ENCODE data around the gene RAB25.
"Not testable (repeated sequence)": the region's sequence is repeated elsewhere in the genome, so short reads cannot be mapped to it uniquely, and the experiment has no call there.

Gene RAB25

DNA sequence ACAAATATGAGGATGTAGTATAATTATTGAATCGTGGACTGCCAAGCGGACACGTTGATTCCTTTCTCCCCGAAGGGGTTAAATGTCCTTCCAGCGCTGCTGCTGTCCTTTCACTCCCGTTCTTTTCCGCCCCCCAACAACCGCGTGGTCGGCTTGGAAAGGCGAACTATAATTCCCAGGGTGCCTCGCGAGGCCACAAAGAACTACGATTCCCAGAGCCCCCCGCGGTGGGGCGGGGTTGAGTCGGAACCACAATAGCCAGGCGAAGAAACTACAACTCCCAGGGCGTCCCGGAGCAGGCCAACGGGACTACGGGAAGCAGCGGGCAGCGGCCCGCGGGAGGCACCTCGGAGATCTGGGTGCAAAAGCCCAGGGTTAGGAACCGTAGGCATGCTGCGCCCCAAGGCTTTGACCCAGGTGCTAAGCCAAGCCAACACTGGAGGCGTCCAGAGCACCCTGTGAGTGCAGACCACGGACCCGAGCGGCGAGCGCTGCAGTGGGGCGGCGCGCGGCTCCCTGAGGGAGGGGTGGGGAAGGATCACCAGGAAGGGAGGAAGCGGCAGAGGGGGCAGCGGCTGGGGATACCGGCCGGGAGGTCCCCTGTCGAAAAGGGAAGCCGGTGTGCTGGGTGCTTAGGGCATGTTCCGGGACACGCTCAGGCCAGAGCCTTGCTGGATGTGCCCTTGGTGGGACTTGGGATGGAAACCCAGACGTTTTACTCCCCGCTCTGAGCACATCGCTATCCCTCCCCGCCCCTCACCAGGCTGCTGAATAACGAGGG, 6.3 kb upstream of the RAB25 start, which contains the start of gene LAMTOR2:
Gene LAMTOR2, plus strand, starts transcription at position 283 of the 781 bp plus-strand sequence. Its CDS starts 108 bp downstream, at position 391.
- peak; percentile 96 for DNase-seq (ENCODE audit: low read depth)

GRCh38 chr1:156055281-156056048, 5.5 kb upstream of the RAB25 start:
- DNase-seq (ENCODE audit: low read depth) = no peak

DNA sequence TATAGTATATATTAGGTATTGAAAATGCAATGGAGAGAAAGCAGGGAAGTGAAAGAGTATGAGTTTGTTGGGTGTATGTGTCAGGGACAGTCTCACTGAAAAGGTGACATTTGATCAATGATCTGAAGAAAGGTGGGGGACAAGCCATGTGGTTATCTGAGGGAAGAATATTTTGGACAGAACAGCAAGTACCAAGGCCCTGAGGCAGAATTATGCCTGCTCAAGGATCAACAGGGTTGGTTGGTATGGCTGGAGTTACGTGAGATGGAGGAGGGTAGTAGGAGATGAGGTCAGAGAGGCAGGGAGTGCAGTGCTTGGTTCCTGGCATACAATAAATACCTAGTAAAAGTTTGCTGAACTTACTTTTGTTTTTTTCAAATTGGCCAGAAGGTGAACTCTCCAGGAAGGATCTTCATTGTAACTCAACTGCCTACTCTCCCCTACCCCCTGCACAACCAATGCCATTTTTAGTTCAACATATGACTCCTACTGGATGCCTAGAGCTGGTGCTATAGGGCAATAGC, 4.6 kb upstream of the RAB25 start:
- DNase-seq (ENCODE audit: low read depth) = no peak

- DNase-seq (ENCODE audit: low read depth) = no peak
Observed at GRCh38 chr1:156062189-156062588, 1.2 kb downstream of the RAB25 start.

GRCh38 chr1:156063997-156064285, 3.0 kb downstream of the RAB25 start:
- DNase-seq (ENCODE audit: low read depth) = no peak

DNA sequence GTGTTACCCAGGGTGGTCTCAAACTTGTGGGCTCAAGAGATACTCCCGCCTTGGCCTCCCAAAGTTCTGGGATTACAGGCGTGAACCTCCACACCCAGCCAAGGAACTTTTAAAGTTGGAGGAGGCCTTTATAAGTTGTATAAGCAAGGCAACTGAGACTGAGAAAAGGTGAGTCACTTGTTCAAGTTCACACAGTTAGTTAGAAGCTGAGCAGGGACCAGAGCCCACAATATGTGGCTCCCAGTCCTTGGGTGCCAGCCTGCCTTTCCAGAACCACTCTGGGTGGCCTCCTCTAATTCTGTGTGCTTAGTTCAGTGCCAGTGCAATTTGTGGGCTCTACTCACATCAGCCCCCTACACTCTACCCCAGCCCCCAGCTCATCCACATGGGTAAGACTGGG, 3.7 kb downstream of the RAB25 start:
- DNase-seq (ENCODE audit: low read depth) = no peak

- DNase-seq (ENCODE audit: low read depth) = no peak
Observed at GRCh38 chr1:156065212-156065611, 4.3 kb downstream of the RAB25 start.

GRCh38 chr1:156065871-156066270, 4.9 kb downstream of the RAB25 start:
- DNase-seq (ENCODE audit: low read depth) = no peak

DNA sequence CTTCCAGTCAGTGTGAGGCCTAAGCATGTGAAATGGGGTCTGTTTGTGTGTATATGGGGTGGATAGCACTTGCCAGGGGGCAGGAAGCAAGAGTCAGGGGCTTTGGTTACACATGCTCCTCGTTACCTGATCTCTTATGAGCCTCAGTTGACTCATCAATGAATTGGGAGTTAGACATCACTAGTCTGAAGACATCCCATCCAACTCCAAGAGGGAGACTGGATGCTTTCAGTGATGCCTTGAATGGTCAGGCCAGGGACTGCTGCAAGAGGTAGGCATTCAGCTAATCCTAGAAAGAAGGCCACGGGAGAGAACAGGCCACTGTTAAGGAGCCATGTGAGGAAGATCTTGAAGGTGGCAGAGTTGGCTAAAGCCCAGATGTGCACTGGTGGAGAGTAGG, 6.3 kb downstream of the RAB25 start:
- DNase-seq (ENCODE audit: low read depth) = no peak

DNA sequence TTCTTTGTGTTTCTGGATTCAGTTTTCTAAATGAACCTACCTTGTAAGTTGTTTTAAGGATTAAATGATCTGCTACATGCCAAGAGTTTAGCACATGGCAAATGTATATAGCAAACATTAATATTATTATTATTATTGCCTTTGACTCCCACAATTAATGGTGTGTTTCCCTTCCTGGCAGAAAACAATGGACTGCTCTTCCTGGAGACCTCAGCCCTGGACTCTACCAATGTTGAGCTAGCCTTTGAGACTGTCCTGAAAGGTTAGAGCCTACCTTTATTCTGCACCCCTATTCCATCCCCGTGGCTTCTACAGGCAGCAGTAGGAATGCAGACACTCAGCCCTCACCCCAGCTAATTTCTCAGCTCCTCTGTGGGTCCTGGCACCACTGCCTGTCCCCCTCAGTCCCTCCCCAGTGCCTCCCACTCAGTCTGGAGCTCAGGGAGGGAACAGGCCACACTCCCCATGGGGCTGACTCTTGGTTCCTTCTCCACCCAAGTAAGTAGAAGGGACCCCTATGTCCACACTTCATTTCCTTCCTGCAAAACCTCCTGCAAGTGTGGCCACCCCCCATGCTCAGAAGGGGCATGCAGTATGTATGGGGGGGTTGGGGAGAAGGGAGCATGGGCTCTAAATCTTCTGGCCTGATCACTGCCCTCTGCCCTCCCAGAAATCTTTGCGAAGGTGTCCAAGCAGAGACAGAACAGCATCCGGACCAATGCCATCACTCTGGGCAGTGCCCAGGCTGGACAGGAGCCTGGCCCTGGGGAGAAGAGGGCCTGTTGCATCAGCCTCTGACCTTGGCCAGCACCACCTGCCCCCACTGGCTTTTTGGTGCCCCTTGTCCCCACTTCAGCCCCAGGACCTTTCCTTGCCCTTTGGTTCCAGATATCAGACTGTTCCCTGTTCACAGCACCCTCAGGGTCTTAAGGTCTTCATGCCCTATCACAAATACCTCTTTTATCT, 8.8 kb downstream of the RAB25 start:
- DNase-seq (ENCODE audit: low read depth) = no peak

- DNase-seq (ENCODE audit: low read depth) = no peak
Observed at GRCh38 chr1:156070548-156070947, 9.6 kb downstream of the RAB25 start.

- DNase-seq (ENCODE audit: low read depth) = not testable (repeated sequence)
Observed at GRCh38 chr1:156071332-156071816, 10.4 kb downstream of the RAB25 start.

DNA sequence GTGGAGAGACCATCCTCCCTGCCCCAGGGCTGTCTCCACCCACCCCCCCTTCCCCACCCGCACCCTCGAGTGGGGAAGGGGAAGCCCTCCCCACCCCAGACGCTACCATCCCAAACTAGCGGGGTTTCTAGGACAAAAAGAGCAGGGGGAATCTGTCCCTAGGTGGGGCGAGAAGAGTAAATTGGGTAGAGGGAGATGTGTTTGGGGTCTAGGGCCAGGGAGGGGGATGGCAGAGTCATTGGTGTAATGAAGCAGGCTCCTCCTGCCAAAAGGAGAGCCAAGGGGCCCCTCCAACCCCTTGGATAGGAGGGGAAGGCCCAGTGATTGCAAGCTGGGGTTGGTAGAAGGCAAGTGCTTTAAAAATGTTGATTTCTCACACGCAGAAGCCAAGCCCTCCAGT, 11.3 kb downstream of the RAB25 start:
- DNase-seq (ENCODE audit: low read depth) = no peak

- DNase-seq (ENCODE audit: low read depth) = no peak
Observed at GRCh38 chr1:156073110-156073687, 12.2 kb downstream of the RAB25 start.

GRCh38 chr1:156073740-156074139, 12.8 kb downstream of the RAB25 start:
- DNase-seq (ENCODE audit: low read depth) = no peak

DNA sequence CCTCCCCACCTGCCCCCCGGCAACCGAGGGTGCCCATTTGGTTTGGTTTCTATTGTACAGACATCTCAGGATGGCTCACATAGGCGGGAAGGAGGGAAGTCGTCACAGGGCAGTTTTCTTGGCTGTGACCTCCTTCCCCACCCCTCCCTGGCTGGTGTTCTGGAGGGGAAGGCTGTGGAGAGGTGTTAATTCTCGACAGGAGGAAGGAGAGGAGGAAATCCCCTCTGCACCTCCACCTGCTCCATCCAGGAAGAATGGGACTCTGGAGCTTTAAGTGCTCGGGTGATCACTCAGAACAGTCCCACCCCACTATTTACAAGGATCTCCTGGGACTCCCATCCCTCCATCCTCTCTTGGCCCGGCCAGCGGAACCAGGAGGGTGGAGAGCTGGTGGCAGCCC, 13.7 kb downstream of the RAB25 start:
- DNase-seq (ENCODE audit: low read depth) = no peak

DNA sequence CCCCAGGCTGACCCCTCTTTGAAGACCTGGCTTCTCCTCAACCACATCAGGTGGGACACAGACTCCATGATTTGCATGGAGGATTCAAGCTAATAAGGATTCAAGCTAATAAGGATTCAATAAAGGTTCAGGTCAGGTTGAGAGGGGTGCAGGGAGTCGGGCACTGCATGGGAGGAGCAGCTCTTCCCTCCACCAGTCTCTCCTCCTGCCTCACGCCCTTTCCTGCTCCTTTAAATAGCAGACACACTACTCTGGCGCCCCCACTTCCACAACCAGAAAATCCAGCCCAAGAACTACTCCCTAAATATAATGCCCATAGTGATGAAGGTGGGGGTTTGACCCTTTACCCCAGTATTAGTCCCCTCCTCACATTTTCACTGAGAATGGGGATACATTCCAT, 14.2 kb downstream of the RAB25 start:
- no peak for DNase-seq (ENCODE audit: low read depth)

DNA sequence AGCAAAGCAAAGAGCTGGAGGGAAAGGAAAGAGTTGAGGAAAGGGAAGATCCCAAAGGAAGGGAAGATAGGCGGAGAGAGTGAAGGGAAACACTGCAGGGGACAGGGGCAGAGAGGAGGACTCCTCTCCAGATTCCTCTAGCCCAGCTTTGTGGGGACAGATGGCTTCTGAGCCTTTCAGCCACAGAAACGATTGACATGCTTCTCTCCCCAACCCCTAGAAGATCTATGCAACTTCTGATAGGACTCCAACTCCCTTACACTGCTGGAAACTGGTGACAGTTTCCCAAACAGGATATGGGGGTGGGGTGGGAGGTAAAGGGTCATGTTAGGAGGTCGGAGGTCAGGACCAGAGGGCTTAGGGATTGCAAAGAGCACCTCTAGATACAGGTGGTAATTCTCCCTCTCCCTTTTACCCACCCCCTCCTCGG, 14.8 kb downstream of the RAB25 start:
- DNase-seq (ENCODE audit: low read depth) = no peak

DNA sequence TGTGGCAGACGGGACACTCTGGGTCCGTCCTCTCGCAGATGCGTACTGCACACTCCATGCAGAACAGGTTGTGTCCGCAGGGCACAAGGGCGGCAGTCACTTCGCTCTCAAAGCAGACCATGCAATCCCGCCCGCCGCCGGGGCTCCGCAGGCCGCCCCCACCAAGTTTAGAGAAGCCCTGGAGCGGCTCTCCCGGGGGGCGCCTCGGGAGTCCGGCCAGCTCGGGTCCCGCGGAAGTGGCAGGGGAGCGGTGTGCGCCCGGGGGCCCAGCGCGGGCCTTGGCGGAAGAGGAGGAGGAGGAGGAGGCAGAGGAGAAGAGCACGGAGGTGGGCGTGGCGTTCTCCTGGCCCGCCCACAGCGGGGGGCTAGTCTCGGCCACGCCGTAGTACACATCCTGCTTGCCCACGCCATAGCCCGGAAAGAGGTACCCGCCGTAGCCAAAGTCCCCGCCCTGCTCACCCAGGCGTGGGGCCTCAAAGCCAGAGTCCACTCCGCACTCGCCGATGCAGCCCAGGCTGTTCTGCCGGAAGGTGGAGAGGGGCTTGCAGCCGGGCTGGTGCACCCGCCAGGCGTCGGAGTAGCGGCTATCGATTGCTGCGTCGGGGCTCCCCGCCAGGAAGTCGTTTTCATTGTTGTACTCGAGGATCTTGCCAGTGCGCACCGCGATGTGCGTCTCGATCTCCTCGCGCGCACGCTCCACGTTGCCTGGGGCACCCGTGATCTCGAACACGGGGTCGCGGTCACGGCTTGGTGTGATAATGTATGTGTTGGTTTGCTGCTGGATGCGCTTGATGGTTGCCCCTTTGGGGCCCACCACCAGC, 15.9 kb downstream of the RAB25 start:
- DNase-seq (ENCODE audit: low read depth) = no peak

DNA sequence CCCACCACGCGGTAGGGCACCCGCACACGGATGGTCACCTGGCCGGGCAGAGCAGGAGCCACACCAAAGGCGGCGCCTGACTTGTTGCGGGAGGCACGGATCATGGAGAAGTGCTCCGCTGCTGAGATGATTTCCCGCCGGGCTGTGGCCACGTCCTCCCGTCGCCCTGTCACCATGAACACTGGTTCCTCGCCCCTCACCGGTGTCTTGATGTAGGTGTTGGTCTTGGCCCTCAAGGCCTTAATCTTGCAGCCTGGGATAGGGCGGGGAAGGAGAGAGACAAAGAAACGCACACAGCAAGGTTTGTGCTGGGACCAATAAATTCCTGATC, 16.4 kb downstream of the RAB25 start:
- DNase-seq (ENCODE audit: low read depth) = no peak

DNA sequence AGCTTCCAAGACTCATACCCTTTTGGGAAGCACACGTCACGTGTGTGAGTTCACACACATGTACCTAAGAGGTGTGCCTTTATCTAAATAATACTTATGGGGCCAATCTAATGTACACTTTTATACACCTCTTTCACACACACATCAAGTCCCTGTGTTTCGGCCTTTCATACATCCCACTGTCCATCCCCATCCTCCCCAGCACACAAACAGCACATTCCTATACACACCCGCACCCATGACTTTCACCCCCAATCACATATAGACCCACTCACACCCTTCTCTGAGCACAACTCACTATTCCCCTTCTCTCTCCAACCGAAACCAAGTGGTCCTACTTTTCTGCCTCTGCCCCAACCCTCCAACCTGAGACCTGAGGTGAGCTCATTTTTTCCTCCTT, 17.8 kb downstream of the RAB25 start:
- DNase-seq (ENCODE audit: low read depth) = no peak

Data from activated T-cell treated with anti-CD3 and anti-CD28 coated beads for 1 hour (primary cell).